NK-92 treated with Interleukin-12 subunit alpha and Interleukin-12 subunit beta, amount 100 ng/mL, for 24 hours (cell line): ENCODE data around the gene TMSB15B.
"Not testable (repeated sequence)": the region's sequence is repeated elsewhere in the genome, so short reads cannot be mapped to it uniquely, and the experiment has no call there.

ENCODE experiments used
- DNase-seq: peaks from one replicate; lab custom pipeline; 2025; lab: John Stamatoyannopoulos, UW

TMSB15B gene

GRCh38 chrX:103962411-103963278, at the start of gene TMSB15B:
Gene TMSB15B (plus strand): TSS chrX:103962627.
- DNase-seq: not testable (repeated sequence)

DNA sequence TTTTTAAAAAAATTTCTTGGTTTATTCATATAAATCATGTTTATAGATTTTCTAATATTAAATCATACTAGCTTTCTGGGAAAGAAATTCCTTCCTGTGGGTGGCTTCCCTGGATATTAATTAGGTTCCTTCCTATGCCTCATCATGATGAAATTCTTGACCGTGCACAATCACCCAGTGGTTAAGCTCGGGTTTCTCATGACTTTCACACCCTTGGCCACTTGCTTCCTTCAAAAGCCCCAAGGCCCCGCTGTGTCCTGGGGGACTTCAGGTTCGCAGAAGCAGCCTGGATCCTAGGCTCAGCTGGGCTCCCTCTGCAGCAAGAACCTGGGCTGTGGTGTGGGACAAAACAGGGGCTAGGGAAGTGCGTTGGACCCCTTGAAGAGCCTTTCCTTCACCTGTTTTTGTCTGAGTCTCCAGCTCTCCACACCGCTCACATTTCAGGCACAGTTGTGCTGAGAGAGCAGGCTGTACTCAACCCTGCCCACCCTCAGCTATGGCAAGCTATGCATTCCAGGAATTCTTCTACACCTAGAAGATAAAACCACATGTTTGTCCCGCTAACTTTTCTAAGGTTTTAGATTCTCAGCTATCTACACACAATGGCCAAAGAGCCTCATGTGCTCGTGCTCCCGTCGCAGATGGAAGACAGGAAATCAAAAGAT, 48.9 kb upstream of the TMSB15B start:
- DNase-seq: no peak

- peak; percentile 37 for DNase-seq
These were observed 44.4 kb upstream of the TMSB15B start for GRCh38 chrX:103918050-103918449.

DNA sequence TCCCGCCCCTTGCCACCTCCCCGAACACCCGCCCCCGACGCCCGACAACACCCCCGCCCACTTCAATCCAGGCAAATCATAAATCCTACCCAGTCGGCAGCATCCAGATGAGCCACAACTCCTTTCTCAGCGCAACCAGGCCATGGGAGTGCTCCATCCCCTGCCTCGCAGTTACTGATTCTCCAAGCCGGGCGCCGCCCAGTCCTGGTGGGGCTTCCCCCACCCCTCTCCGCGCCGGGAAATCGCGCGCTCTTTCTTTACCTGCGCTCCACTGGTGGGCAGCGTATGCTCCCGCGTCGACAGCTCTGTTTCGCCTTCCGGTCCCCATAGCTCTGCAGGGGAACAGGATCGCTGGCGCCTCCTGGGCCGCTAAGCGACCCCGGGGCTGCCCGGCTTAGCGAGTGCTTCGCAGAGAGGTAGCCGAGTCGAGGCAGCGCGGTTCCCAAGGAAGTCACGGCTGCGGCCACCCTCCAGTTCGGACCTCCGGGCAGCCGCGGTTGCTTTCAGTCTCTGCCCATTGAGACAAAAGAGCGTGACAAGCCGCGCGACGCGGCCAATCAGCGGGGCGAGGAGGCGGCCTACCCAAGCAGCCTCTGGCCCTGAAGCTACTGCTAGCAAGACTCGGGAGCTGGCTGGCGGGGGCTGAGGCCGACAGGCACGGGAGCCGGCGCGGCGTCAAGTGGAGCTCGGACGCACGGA, 43.7 kb upstream of the TMSB15B start:
- DNase-seq: peak; percentile 49

DNA sequence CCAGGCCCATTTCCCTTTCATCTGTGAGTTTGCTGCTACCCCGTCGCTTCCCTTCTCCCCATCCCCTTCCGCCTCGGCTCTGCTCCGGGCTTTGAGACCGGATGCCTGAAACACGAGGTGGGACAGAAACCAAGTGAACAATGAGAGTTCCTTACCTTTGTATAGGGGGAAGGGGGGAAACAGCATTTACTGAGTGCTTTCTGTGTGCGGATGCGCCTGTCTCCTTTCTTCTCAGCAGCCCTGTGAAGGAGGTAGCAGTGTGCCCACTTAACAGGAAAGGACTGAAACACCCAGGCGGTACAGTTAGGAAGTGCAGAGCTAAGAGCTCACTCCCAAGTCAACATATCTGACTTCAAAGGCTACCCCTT, 43.2 kb upstream of the TMSB15B start:
- DNase-seq: peak; percentile 27

GRCh38 chrX:103920515-103920914, 41.9 kb upstream of the TMSB15B start:
- not testable (repeated sequence) for DNase-seq

GRCh38 chrX:103927030-103927429, 35.4 kb upstream of the TMSB15B start:
- DNase-seq: no peak

DNA sequence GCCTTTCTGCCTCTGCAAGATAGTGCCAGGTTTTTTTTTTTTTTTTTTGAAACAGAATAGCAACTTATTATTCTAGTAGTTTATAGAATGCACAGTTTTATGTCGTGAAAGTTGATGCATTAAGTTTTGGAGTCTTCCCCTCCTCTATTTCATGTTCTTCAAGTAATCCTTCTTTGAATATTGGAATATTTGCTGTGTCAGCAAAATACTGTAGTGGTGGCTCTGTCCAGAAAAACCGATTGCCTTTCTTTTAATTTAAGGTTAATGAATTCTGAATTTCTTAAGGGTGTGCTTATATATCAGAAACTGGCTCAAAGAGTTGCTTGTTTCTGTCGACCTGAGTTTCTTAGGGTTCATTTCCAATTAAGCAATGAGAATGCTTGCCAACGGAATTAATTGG, 34.8 kb upstream of the TMSB15B start:
- no peak for DNase-seq

DNA sequence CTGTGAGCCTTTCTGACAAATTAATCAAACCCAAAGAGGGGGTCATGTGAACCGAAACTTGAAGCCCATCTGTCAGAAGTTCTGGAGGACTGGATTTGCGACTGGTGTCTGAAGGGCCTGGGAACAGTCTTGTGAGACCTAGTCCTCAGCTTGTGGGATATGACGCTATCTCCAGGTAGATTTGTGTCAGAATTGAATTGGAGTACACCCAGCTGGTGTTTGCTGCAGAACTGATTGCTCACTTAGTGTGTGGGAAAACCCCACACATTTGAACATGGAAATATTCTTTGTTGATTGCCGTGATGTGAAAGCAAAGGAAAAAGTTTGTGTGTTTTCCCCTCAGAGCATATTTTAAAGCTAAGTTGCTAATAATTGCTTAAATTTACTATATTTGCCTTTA, 30.3 kb upstream of the TMSB15B start:
- no peak for DNase-seq

DNA sequence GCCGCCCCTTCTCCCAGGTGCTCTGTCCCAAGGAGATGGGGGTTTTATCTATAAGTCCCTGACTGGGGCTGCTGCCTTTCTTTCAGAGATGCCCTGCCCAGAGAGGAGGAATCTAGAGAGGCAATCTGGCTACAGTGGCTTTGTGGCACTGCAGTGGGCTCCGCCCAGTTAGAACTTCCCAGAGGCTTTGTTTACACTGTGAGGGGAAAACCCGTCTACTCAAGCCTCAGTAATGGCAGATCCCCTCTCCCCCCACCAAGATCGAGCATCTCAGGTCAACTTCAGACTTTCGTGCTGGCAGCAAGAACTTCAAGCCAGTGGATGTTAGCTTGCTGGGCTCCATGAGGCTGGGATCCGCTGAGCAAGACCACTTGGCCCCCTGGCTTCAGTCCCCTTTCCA, 22.2 kb upstream of the TMSB15B start:
- not testable (repeated sequence) for DNase-seq

- DNase-seq: no peak
These were observed 21.0 kb upstream of the TMSB15B start for GRCh38 chrX:103941201-103941975.

GRCh38 chrX:103949506-103949905, 12.9 kb upstream of the TMSB15B start:
- no peak for DNase-seq

GRCh38 chrX:103953353-103953752, 9.1 kb upstream of the TMSB15B start:
- no peak for DNase-seq

- no peak for DNase-seq
These were observed 8.2 kb upstream of the TMSB15B start for GRCh38 chrX:103954259-103954658.

GRCh38 chrX:103960599-103960998, 1.8 kb upstream of the TMSB15B start:
- DNase-seq: not testable (repeated sequence)

- not testable (repeated sequence) for DNase-seq
These were observed 21.1 kb downstream of the TMSB15B start for GRCh38 chrX:103983508-103983907.

GRCh38 chrX:103999234-103999633, 36.8 kb downstream of the TMSB15B start:
- DNase-seq: no peak

DNA sequence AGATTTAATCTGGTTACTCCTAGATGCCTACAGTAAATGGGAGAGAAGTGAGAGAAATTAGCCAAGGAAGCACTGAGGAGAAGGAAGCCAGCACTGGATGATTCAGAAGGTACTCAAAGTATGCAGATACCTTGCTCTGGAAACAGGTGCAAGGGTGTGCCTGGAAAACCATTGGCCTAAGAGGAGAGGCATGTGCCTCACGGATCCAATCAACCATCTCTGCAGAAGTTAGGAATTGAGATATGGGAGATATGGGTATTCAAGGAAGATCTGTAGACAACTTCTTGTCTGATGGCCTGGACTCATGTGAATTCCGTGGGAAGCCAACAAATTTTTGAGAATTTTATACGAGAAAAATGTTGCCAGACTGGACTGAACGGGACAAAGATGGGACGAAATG, 46.4 kb downstream of the TMSB15B start:
- no peak for DNase-seq

DNA sequence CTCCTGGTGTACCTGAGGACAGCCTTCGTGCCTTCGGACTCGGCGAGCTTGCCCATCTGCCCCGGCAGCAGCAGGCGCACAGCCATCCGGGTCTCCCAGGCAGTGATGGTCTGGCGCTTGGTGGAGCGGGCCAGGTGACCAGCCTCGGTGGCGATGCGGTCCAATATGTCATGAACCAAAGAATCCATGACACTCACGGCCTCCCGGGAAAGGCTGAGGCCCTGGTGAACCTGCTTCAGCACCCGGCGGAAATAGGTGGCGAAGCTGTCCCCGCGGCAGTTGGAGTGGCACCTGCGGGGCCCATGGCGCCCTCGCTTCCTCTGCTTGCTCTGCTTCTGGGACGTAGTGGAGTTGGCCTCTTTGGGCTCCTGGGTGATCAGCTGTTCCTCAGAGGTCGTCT, 50.7 kb downstream of the TMSB15B start:
- no peak for DNase-seq

DNA sequence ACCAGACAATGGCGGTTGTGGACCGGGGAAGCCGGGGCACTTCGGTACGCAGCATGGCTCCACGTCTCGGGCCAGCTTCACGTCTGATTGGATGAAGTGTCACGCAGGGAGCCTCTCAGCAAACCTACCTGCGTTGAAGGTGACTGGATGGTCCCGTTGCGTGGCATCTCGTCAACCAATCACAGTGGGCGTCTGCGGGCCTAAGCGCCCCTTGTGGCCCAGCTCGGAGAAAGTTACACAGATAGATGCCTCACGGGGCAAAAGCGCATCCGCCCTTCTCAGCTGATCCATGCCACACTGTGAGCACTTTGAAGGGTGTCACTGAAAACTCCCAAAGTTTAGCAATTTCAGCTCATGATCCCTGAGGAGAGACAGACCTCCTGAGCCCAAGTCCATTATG, 51.2 kb downstream of the TMSB15B start, which contains the start of gene H2BW1:
Gene H2BW1, minus strand, starts transcription at position 103 of the 400 bp plus-strand sequence. CDS start 132 bp downstream, outside the sequence.
- no peak for DNase-seq

DNA sequence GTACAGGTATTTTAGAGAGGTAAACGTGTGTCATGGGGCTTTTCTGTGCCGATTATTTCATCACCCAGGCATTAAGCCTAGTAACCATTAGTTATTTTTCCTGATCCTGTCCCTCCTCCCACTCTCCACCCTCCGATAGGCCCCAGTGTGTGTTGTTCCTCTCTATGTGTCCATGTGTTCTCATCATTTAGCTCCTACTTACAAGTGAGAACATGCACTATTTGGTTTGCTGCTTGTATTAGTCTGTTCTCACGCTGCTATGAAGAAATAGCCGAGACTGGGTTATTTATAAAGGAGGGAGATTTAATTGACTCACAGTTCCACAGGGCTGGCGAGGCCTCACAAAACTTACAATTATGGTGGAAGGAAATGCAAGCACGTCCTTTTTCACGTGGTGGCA, 53.1 kb downstream of the TMSB15B start:
- DNase-seq: not testable (repeated sequence)
